Skeletal muscle tissue (tissue), 4 donors: Measurements from ENCODE around the gene APELA. TPM values are rescaled to one million over a fixed set of nuclear protein-coding genes. Genes with fewer than 3 reads are reported as not detected.

Experiments used
- H3K27ac ChIP-seq: one replicate; pipeline ENCODE4 v1.7.0; 2013; ENCODE audit warnings: mild to moderate bottlenecking, low read depth, low read length, inconsistent platforms
- H3K27me3 ChIP-seq, 3 donors: one replicate each; pipeline ENCODE4 v1.7.0; 2013; ENCODE audit warnings: low read length in 3 of 3; ENCODE audit not compliant: control insufficient read depth in 3 of 3, insufficient read depth in 3 of 3
- H3K36me3 ChIP-seq, 3 donors: one replicate each; pipeline ENCODE4 v1.7.0; 2013; ENCODE audit warnings: low read length in 3 of 3; ENCODE audit not compliant: control insufficient read depth in 3 of 3, insufficient read depth in 3 of 3
- H3K4me1 ChIP-seq, 3 donors: one replicate each; pipeline ENCODE4 v1.7.0; 2013; ENCODE audit warnings: low read length in 3 of 3, mild to moderate bottlenecking in 3 of 3; ENCODE audit not compliant: control insufficient read depth in 3 of 3, insufficient read depth in 3 of 3
- H3K4me3 ChIP-seq, 3 donors: one replicate each; pipeline ENCODE4 v1.7.0; 2013; ENCODE audit warnings: low read length in 3 of 3
- H3K9ac ChIP-seq, 3 donors: one replicate each; pipeline ENCODE4 v1.7.0; 2013; ENCODE audit warnings: low read length in 3 of 3, mild to moderate bottlenecking in 3 of 3, moderate library complexity in 2 of 3, low read depth in 1 of 3
- H3K9me3 ChIP-seq, 3 donors: one replicate each; pipeline ENCODE4 v1.7.0; 2013; ENCODE audit warnings: low read length in 3 of 3; ENCODE audit not compliant: control insufficient read depth in 3 of 3
- total RNA-seq: library from RNA; depleted of rRNA; stranded (reverse); fragments of >200 nt; gene quantifications from one replicate; pipeline ENCODE4 v1.2.3, GENCODE V29; 2014
- donor health status: Osteomylitis.

The APELA gene
- not detected for total RNA-seq

GRCh38 chr4:164876700-164877324, at the start of gene APELA:
Gene APELA (plus strand): TSS chr4:164877178. CDS start chr4:164877332, 154 bp downstream.
- H3K9ac ChIP-seq = no peak within 1 kb of the TSS
- H3K4me1 ChIP-seq = no peaks in the 10 kb centered on the region
- no peak within 1 kb of the TSS for H3K4me3 ChIP-seq
- H3K9me3 ChIP-seq = no peaks in the 10 kb centered on the region
- no peaks in the 10 kb centered on the region for H3K36me3 ChIP-seq
- no peaks in the 10 kb centered on the region for H3K27me3 ChIP-seq
- H3K27ac ChIP-seq = no peak within 1 kb of the TSS

GRCh38 chr4:164828955-164829354, 48.0 kb upstream of the APELA start:
- Histone ChIP-seq H3K4me3 (no peak overlapping the region), H3K9me3 (no peaks in the 10 kb centered on the region), H3K4me1 (no peaks in the 10 kb centered on the region), H3K36me3 (no peaks in the 10 kb centered on the region), H3K9ac (no peak overlapping the region), H3K27me3 (no peaks in the 10 kb centered on the region), H3K27ac (no peak overlapping the region)

GRCh38 chr4:164846566-164846965, 30.4 kb upstream of the APELA start:
- Histone ChIP-seq H3K4me3 (no peak overlapping the region), H3K27me3 (no peaks in the 10 kb centered on the region), H3K36me3 (no peaks in the 10 kb centered on the region), H3K4me1 (no peaks in the 10 kb centered on the region), H3K9me3 (no peaks in the 10 kb centered on the region), H3K27ac (no peak overlapping the region), H3K9ac (no peak overlapping the region)

GRCh38 chr4:164847016-164847415, 30.0 kb upstream of the APELA start:
- Histone ChIP-seq H3K9me3 (no peaks in the 10 kb centered on the region), H3K27me3 (no peaks in the 10 kb centered on the region), H3K4me1 (no peaks in the 10 kb centered on the region), H3K27ac (no peak overlapping the region), H3K9ac (no peak overlapping the region), H3K4me3 (no peak overlapping the region), H3K36me3 (no peaks in the 10 kb centered on the region)

GRCh38 chr4:164847967-164848649, 28.9 kb upstream of the APELA start:
- H3K4me3 ChIP-seq = no peak overlapping the region
- no peak overlapping the region for H3K27ac ChIP-seq
- H3K9me3 ChIP-seq = no peaks in the 10 kb centered on the region
- no peaks in the 10 kb centered on the region for H3K4me1 ChIP-seq
- no peaks in the 10 kb centered on the region for H3K27me3 ChIP-seq
- H3K9ac ChIP-seq = no peak overlapping the region
- no peaks in the 10 kb centered on the region for H3K36me3 ChIP-seq

- no peaks in the 10 kb centered on the region for H3K9me3 ChIP-seq
- H3K4me1 ChIP-seq = no peaks in the 10 kb centered on the region
- H3K36me3 ChIP-seq = no peaks in the 10 kb centered on the region
- no peak overlapping the region for H3K4me3 ChIP-seq
- H3K9ac ChIP-seq = no peak overlapping the region
- H3K27me3 ChIP-seq = no peaks in the 10 kb centered on the region
- H3K27ac ChIP-seq = no peak overlapping the region
Observed at GRCh38 chr4:164856396-164856795, 20.6 kb upstream of the APELA start.

GRCh38 chr4:164866817-164867490, 10.0 kb upstream of the APELA start:
- H3K27me3 ChIP-seq = no peaks in the 10 kb centered on the region
- no peaks in the 10 kb centered on the region for H3K36me3 ChIP-seq
- no peaks in the 10 kb centered on the region for H3K4me1 ChIP-seq
- no peaks in the 10 kb centered on the region for H3K9me3 ChIP-seq
- H3K27ac ChIP-seq = no peak overlapping the region
- no peak overlapping the region for H3K9ac ChIP-seq
- no peak overlapping the region for H3K4me3 ChIP-seq

- Histone ChIP-seq H3K36me3 (no peaks in the 10 kb centered on the region), H3K9me3 (no peaks in the 10 kb centered on the region), H3K9ac (no peak overlapping the region), H3K27me3 (no peaks in the 10 kb centered on the region), H3K27ac (no peak overlapping the region), H3K4me3 (no peak overlapping the region), H3K4me1 (no peaks in the 10 kb centered on the region)
Observed at GRCh38 chr4:164871673-164872072, 5.3 kb upstream of the APELA start.

- no peaks in the 10 kb centered on the region for H3K36me3 ChIP-seq
- H3K27me3 ChIP-seq = no peaks in the 10 kb centered on the region
- H3K4me3 ChIP-seq = no peak overlapping the region
- H3K9ac ChIP-seq = no peak overlapping the region
- H3K27ac ChIP-seq = no peak overlapping the region
- no peaks in the 10 kb centered on the region for H3K9me3 ChIP-seq
- no peaks in the 10 kb centered on the region for H3K4me1 ChIP-seq
Observed at GRCh38 chr4:164872481-164872880, 4.5 kb upstream of the APELA start.

GRCh38 chr4:164874789-164875188, 2.2 kb upstream of the APELA start:
- no peaks in the 10 kb centered on the region for H3K4me1 ChIP-seq
- no peak overlapping the region for H3K4me3 ChIP-seq
- H3K27me3 ChIP-seq = no peaks in the 10 kb centered on the region
- no peak overlapping the region for H3K27ac ChIP-seq
- no peaks in the 10 kb centered on the region for H3K36me3 ChIP-seq
- H3K9me3 ChIP-seq = no peaks in the 10 kb centered on the region
- no peak overlapping the region for H3K9ac ChIP-seq
